GM19043 (cell line): ENCODE results near the gene CLEC4M.
A peak's percentile ranks its signal among the peaks of the same experiment; 100 is the strongest.
"Not testable (repeated sequence)": the region's sequence is repeated elsewhere in the genome, so short reads cannot be mapped to it uniquely, and the experiment has no call there.

Experiments
- ATAC-seq: cut with Tn5 transposase; IDR thresholded peaks from one replicate; pipeline ENCODE4 v1.9.1; 2021; ENCODE audit warnings: low read depth; ENCODE audit not compliant: unreplicated experiment

The CLEC4M gene

GRCh38 chr19:7739801-7740681 lies 23.0 kb upstream of the CLEC4M start:
- no peak for ATAC-seq

- no peak for ATAC-seq
These were observed 22.4 kb upstream of the CLEC4M start for GRCh38 chr19:7740682-7741054.

DNA sequence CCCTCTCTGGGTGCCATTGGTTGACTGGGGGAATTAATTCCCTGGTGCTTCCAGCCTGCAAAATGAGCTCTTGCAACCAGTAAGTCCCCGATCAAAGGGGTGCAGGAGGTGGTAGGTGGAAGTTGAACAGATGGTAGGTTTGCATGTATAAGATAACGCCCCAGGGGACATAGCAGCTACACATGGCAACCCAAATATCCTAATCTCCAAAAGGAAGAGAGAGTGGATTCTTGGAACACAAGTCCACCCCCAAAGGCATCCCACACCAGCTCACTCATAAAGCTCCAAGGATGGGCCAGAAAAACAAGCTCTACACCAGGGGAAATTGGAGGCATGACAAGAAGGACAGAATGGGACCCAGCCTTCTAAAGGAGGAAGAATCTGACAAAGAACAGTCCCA lies 20.5 kb upstream of the CLEC4M start:
- no peak for ATAC-seq

GRCh38 chr19:7742991-7743390 lies 20.1 kb upstream of the CLEC4M start:
- ATAC-seq = no peak

- peak; percentile 72 for ATAC-seq
These were observed 19.6 kb upstream of the CLEC4M start for GRCh38 chr19:7743425-7743841.

DNA sequence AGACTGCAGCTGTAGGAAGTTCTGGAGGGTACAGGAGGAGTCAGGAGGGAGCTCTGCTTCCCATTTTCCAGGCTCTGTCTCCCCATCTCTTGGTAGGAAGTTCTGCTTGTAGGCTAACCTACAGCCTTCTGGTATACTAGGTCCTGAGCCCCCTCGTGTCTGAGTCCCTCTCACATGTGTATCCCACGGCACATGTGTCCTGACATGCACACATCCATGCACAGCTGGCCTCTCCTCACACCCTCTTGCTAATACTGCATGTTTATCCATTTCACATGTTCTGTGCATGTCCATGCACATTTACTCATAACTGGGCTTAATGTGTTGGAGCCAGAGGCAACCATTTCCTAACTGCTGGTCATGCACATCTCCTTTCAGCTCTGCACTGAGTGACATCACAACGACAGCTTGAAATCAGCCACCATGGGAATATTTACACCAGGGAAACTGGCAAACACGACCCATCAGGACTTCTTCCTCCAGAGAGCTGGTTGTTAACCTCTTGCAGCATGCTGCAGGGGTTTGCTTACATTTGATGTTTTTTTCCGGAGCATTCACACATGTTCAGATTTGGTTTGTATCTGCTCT lies 18.8 kb upstream of the CLEC4M start:
- ATAC-seq = no peak

GRCh38 chr19:7744871-7745650 lies 18.0 kb upstream of the CLEC4M start:
- no peak for ATAC-seq

- ATAC-seq = not testable (repeated sequence)
These were observed 16.7 kb upstream of the CLEC4M start for GRCh38 chr19:7746306-7746705.

DNA sequence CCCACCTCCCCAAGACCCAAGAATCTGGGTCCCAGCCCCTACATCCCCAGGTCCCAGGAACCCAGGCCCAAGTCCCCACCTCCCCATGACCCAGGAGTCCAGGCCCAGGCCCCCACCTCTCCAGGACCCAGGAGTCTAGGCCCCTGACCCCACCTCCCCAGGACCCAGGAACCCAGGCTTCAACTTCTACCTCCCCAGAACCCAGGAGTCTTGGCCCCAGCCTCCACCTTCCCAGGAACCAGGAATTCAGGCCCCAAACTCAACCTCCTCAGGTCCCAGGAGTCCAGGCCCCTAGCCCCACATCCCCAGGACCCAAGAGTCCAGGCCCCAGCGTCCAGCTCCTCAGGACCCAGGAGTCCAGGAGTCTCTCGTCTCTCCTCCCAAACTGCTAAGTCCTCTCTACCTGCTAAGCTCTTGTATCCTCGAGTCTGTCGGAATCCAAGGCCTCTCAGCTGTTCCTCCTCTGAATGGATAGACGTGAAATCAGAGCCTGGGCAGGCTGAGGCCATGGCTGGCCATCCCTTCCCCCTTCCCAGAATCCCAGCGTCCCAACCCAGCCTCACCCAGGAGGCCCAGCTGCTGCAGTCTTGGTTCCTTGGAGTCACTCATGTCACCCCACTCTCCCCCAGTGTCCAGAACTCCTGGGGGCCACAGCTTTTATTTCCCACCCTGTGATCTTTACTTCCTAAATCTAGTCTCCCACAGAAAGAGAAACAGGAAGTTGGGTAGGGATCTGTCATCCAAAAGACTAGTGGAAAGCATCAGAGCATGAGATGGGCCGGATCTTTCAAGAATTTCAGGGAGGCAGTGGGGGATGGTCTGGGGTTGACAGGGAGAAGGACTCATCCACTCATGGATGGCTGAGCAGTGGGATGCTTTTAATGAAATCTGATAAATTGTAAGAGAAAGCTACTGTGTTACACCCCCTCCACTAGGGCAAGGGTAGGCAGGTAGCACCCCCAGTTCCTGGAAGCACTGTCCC lies 15.8 kb upstream of the CLEC4M start, which contains the start of gene CD209:
CD209 (minus strand) TSS at position 632 of the 982 bp plus-strand sequence; CDS start at position 609, 23 bp downstream.
- ATAC-seq = no peak

GRCh38 chr19:7748171-7748570 lies 14.9 kb upstream of the CLEC4M start:
- no peak for ATAC-seq

GRCh38 chr19:7748756-7749155 lies 14.3 kb upstream of the CLEC4M start:
- ATAC-seq = no peak

GRCh38 chr19:7751157-7751783 lies 11.8 kb upstream of the CLEC4M start:
- ATAC-seq = no peak

DNA sequence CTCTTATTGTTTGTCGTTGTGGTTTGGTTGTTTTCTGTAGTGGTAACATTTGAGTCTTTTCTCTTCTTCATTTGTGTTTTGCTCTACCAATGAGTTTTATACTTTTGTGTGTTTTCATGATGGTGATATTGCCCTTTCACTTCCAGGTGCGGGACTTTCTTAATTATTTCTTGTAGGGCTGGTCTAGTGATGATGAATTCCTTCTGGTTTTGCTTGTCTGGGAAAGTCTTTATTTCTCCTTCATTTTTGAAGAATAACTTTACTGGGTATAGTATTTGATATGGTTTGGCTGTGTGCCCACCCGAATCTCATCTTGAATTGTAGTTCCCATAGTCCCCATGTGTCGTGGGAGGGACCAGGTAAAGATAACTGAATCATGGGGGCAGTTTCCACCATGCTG lies 6.8 kb upstream of the CLEC4M start:
- no peak for ATAC-seq

- ATAC-seq = no peak
These were observed 5.7 kb upstream of the CLEC4M start for GRCh38 chr19:7757358-7757757.

- no peak for ATAC-seq
These were observed 3.9 kb upstream of the CLEC4M start for GRCh38 chr19:7759156-7759555.

DNA sequence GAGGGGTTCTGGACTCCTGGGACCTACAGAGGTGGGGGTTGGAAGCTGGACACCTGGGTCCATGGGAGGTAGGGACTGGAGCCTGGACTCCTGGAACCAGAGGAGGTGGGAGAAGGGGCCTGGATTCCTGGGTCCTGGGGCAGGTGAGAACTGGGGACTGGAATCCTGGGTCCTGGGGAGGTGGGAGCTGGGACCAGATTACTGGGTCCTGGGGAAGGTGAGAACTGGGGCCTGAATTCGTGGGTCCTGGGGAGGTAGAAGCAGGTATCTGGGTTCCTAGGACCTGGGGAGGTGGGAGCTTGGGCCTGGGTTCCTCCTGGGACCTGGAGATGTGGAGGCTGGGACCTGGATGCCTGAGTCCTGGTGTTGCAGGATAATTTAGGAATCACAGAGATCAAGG lies 653 bp downstream of the CLEC4M start:
- ATAC-seq = no peak

- ATAC-seq = not testable (repeated sequence)
These were observed 1.1 kb downstream of the CLEC4M start for GRCh38 chr19:7764157-7764556.

- not testable (repeated sequence) for ATAC-seq
These were observed 2.0 kb downstream of the CLEC4M start for GRCh38 chr19:7765043-7765442.

GRCh38 chr19:7766535-7766934 lies 3.5 kb downstream of the CLEC4M start:
- no peak for ATAC-seq

- no peak for ATAC-seq
These were observed 4.4 kb downstream of the CLEC4M start for GRCh38 chr19:7767487-7767886.
